HFF-Myc (cell line): ENCODE results near the gene CAPRIN2.
A peak's percentile ranks its signal among the peaks of the same experiment; 100 is the strongest.

Experiments used
- DNase-seq: peaks from one replicate; pipeline ENCODE4 v3.0.0-alpha.2; 2011; ENCODE audit warnings: low read depth; ENCODE audit errors: extremely low read depth
- H3K4me3 ChIP-seq: replicated peaks from 2 replicates; pipeline ENCODE4 v1.5.1; 2011; ENCODE audit warnings: low read depth, mild to moderate bottlenecking, control low read depth, low read length
- TF ChIP-seq, protein P1 (sequence below): IDR thresholded peaks from 2 replicates; pipeline ENCODE4 v1.5.1; 2012; ENCODE audit warnings: mild to moderate bottlenecking, low read depth, low read length, control low read depth; ENCODE audit errors: missing control alignments

The CAPRIN2 gene

DNA sequence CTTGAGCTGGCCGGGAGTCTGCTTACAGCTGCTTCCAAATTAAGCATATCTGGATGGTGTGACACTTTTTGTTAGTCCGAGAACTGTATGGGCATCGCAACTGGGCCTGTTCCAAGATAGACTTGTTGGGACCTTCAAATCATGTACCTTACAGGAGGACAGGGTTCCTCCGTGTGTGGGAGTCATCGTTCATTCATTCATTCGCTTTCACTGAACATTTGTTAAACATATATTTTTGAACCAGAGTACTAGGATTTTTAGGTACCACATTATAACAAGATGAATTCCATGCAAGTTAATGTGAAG is 58.7 kb downstream of the CAPRIN2 start:
- no peak for DNase-seq
- H3K4me3 ChIP-seq: peak overlapping the region; percentile 93
- TF ChIP-seq, protein P1, sequence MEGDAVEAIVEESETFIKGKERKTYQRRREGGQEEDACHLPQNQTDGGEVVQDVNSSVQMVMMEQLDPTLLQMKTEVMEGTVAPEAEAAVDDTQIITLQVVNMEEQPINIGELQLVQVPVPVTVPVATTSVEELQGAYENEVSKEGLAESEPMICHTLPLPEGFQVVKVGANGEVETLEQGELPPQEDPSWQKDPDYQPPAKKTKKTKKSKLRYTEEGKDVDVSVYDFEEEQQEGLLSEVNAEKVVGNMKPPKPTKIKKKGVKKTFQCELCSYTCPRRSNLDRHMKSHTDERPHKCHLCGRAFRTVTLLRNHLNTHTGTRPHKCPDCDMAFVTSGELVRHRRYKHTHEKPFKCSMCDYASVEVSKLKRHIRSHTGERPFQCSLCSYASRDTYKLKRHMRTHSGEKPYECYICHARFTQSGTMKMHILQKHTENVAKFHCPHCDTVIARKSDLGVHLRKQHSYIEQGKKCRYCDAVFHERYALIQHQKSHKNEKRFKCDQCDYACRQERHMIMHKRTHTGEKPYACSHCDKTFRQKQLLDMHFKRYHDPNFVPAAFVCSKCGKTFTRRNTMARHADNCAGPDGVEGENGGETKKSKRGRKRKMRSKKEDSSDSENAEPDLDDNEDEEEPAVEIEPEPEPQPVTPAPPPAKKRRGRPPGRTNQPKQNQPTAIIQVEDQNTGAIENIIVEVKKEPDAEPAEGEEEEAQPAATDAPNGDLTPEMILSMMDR: no peak

- TF ChIP-seq, protein P1: peak; percentile 21
- peak within 1 kb of the TSS; percentile 93 for H3K4me3 ChIP-seq
- peak; percentile 69 for DNase-seq
Measured at GRCh38 chr12:30695199-30696102, 59.3 kb downstream of the CAPRIN2 start, which contains the start of gene IPO8. TSS of gene IPO8 (minus strand) at chr12:30695869. CDS start at chr12:30695647, 222 bp downstream.

GRCh38 chr12:30694412-30695198 is 60.1 kb downstream of the CAPRIN2 start:
- no peak for DNase-seq
- TF ChIP-seq, protein P1: no peak
- peak overlapping the region; percentile 93 for H3K4me3 ChIP-seq

DNA sequence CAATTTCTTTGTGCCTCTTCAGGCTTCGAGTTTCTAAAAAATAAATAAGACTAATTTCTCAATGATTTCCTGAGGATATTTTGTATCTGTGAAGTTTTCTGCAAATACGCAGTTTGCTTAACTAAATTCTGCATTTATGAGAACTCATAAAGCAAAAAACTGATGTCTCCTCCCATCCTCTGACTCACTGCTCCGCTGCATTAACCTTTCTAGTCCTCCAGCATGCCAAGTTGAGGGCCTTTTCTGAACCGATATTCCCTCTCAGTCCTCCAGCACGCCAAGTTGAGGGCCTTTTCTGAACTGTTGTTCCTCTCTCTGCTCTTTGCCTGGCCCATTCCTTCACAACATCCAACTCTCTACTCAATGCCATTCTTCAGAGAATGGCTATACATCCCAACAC is 62.3 kb downstream of the CAPRIN2 start:
- TF ChIP-seq, protein P1: no peak
- no peak for DNase-seq
- H3K4me3 ChIP-seq: no peak overlapping the region

GRCh38 chr12:30691122-30691879 is 63.5 kb downstream of the CAPRIN2 start:
- TF ChIP-seq, protein P1: no peak
- peak; percentile 74 for DNase-seq
- no peak overlapping the region for H3K4me3 ChIP-seq

- no peak overlapping the region for H3K4me3 ChIP-seq
- TF ChIP-seq, protein P1: no peak
- no peak for DNase-seq
Measured at GRCh38 chr12:30687265-30687986, 67.3 kb downstream of the CAPRIN2 start.
